ENCODE results near the gene KISS1.

The KISS1 gene, protein sequence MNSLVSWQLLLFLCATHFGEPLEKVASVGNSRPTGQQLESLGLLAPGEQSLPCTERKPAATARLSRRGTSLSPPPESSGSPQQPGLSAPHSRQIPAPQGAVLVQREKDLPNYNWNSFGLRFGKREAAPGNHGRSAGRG

DNA sequence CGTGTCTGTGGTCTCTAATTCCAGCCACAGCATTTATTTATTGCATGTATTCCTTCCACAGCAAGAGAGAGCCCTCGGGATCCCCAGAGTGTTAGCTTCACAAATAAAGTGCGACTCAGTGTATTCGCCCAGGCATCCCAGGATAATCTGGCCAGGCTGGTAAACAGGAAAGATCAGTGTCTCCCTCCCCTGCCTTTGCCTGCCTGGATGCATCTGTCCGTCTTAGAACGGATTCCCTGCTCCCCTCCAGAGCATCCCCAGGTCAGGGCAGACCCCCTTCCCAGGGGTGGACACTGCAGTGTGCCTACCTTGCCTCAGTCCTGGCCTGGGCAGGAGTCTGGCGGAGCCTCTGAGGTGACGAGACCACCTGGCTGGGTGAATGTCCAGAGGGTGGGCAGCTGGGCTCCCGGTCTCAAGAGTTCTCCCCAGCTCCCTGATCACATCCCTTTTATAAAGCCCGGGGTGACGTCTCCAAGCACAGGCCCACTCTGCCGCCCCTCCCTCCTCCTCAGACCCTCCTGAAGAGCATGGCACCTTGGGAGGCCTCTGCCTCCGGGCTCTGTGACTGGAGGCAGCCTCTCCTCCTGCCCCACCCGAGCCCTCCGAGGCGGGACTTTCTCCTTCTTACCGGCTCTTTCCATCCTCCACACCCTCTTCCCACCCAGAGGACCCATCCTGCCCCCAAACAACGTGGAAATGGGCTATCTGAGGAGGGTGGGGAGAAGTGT, at the start of gene KISS1:
KISS1 (minus strand) TSS at position 424 of the 728 bp plus-strand sequence. CDS start 3,615 bp downstream, outside the sequence.
- Histone ChIP-seq H3F3A (ENCODE audit: insufficient read depth, low read length) (no peaks in the 10 kb centered on the region), H3K9me3 (ENCODE audit: low read length) (no peaks in the 10 kb centered on the region), H3K4me2 (ENCODE audit: low read length) (no peak within 1 kb of the TSS), H3K79me2 (ENCODE audit: insufficient read depth, low read length) (no peaks in the 10 kb centered on the region), H4K20me1 (ENCODE audit: insufficient read depth, low read length) (no peaks in the 10 kb centered on the region), H3K4me3 (ENCODE audit: low read depth, low read length, poor library complexity, severe bottlenecking) (no peak within 1 kb of the TSS), H2AFZ (ENCODE audit: low read length) (no peak within 1 kb of the TSS), H3K27ac (ENCODE audit: low read depth, low read length, poor library complexity, severe bottlenecking) (no peak within 1 kb of the TSS), H3K27me3 (ENCODE audit: insufficient read depth, low read length) (no peaks in the 10 kb centered on the region), H3K9ac (ENCODE audit: low read length) (no peak within 1 kb of the TSS), H3K4me1 (ENCODE audit: insufficient read depth, low read length, severe bottlenecking) (no peaks in the 10 kb centered on the region), H3K9me2 (ENCODE audit: low read depth, low read length) (no peaks in the 10 kb centered on the region), H3K36me3 (ENCODE audit: insufficient read depth, low read length) (no peaks in the 10 kb centered on the region)
- no peak for TF ChIP-seq EZH2 (IDR thresholded peaks at IDR 0.05; ENCODE audit: borderline replicate concordance, low read length)
- TF ChIP-seq, protein P1, sequence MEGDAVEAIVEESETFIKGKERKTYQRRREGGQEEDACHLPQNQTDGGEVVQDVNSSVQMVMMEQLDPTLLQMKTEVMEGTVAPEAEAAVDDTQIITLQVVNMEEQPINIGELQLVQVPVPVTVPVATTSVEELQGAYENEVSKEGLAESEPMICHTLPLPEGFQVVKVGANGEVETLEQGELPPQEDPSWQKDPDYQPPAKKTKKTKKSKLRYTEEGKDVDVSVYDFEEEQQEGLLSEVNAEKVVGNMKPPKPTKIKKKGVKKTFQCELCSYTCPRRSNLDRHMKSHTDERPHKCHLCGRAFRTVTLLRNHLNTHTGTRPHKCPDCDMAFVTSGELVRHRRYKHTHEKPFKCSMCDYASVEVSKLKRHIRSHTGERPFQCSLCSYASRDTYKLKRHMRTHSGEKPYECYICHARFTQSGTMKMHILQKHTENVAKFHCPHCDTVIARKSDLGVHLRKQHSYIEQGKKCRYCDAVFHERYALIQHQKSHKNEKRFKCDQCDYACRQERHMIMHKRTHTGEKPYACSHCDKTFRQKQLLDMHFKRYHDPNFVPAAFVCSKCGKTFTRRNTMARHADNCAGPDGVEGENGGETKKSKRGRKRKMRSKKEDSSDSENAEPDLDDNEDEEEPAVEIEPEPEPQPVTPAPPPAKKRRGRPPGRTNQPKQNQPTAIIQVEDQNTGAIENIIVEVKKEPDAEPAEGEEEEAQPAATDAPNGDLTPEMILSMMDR (IDR thresholded peaks at IDR 0.05; ENCODE audit: low read length): no peak

DNA sequence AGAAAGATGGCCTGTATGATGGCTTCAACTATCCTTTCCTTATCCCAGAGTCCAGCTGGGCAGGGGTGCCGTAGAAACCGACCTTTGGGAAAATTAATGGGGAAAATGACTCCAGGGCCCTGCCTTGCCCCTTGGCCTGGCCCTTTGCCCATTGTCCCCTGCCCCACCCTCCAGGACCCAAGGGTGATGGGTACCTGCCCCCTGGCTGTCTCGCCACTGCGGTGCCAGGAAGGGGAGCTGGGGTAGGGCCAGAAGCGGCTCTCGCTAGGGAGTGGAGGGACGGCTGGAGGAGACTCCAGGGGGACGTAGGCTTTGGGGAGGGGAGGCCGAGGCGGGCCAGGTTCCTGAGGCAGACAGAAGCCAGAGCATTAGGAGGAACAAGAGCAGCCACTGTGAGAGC, 46.6 kb upstream of the KISS1 start:
- no peaks in the 10 kb centered on the region for H3K36me3 ChIP-seq (ENCODE audit: insufficient read depth, low read length)
- no peak overlapping the region for H3K27ac ChIP-seq (ENCODE audit: low read depth, low read length, poor library complexity, severe bottlenecking)
- no peak overlapping the region for H2AFZ ChIP-seq (ENCODE audit: low read length)
- no peak overlapping the region for H3K4me3 ChIP-seq (ENCODE audit: low read depth, low read length, poor library complexity, severe bottlenecking)
- TF ChIP-seq, protein P1 (IDR thresholded peaks at IDR 0.05; ENCODE audit: low read length): no peak
- TF ChIP-seq EZH2 (IDR thresholded peaks at IDR 0.05; ENCODE audit: borderline replicate concordance, low read length): no peak
- no peaks in the 10 kb centered on the region for H3K4me1 ChIP-seq (ENCODE audit: insufficient read depth, low read length, severe bottlenecking)
- no peaks in the 10 kb centered on the region for H4K20me1 ChIP-seq (ENCODE audit: insufficient read depth, low read length)
- H3K27me3 ChIP-seq (ENCODE audit: insufficient read depth, low read length): no peaks in the 10 kb centered on the region; the same call in 1 of the 2 replicates
- H3F3A ChIP-seq (ENCODE audit: insufficient read depth, low read length): no peaks in the 10 kb centered on the region
- no peak overlapping the region for H3K9ac ChIP-seq (ENCODE audit: low read length)
- no peaks in the 10 kb centered on the region for H3K79me2 ChIP-seq (ENCODE audit: insufficient read depth, low read length)
- no peaks in the 10 kb centered on the region for H3K9me3 ChIP-seq (ENCODE audit: low read length)
- no peaks in the 10 kb centered on the region for H3K9me2 ChIP-seq (ENCODE audit: low read depth, low read length)
- H3K4me2 ChIP-seq (ENCODE audit: low read length): no peak overlapping the region

DNA sequence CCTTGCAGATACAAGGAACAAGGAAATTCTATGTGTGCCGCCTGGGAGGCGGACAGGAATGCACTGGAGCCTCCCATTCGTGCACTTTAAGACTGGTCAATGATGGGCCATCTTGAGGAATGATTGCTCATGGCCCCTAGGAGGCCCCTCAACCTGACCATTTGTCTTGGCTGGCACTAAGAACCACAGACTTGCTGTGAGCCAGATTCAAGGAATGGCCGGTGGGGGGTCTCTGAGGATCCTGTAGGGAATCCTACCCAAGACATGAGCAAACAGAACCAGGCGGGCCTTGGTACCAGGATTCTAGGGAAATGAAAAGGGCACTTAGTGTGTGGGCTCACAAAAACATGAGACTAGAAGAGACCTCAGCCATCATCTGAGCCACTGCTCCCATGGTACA, 45.6 kb upstream of the KISS1 start:
- H3F3A ChIP-seq (ENCODE audit: insufficient read depth, low read length): no peaks in the 10 kb centered on the region
- H3K4me1 ChIP-seq (ENCODE audit: insufficient read depth, low read length, severe bottlenecking): no peaks in the 10 kb centered on the region
- no peaks in the 10 kb centered on the region for H4K20me1 ChIP-seq (ENCODE audit: insufficient read depth, low read length)
- H3K79me2 ChIP-seq (ENCODE audit: insufficient read depth, low read length): no peaks in the 10 kb centered on the region
- H3K9me2 ChIP-seq (ENCODE audit: low read depth, low read length): no peaks in the 10 kb centered on the region
- no peak overlapping the region for H3K4me2 ChIP-seq (ENCODE audit: low read length)
- H3K9me3 ChIP-seq (ENCODE audit: low read length): no peaks in the 10 kb centered on the region
- H3K36me3 ChIP-seq (ENCODE audit: insufficient read depth, low read length): no peaks in the 10 kb centered on the region
- H3K4me3 ChIP-seq (ENCODE audit: low read depth, low read length, poor library complexity, severe bottlenecking): no peak overlapping the region
- no peaks in the 10 kb centered on the region; the same call in 1 of the 2 replicates for H3K27me3 ChIP-seq (ENCODE audit: insufficient read depth, low read length)
- H3K9ac ChIP-seq (ENCODE audit: low read length): no peak overlapping the region
- no peak overlapping the region for H3K27ac ChIP-seq (ENCODE audit: low read depth, low read length, poor library complexity, severe bottlenecking)
- no peak overlapping the region for H2AFZ ChIP-seq (ENCODE audit: low read length)
- TF ChIP-seq, protein P1 (IDR thresholded peaks at IDR 0.05; ENCODE audit: low read length): no peak
- TF ChIP-seq EZH2 (IDR thresholded peaks at IDR 0.05; ENCODE audit: borderline replicate concordance, low read length): no peak

Measured in OCI-LY1 (cell line).